HL-60 (cell line): ENCODE data around the gene HAUS1.

Experiments
- CTCF ChIP-seq: IDR thresholded peaks from one replicate; pipeline ENCODE4 v1.5.1; 2011; ENCODE audit warnings: low read length, control low read depth, inconsistent platforms; ENCODE audit not compliant: insufficient read depth
- GABPA ChIP-seq: IDR thresholded peaks from 2 replicates; pipeline ENCODE4 v1.6.1; 2012; ENCODE audit warnings: low read depth
- POLR2AphosphoS5 ChIP-seq: IDR thresholded peaks from 2 replicates; pipeline ENCODE4 v1.6.1; 2012; ENCODE audit warnings: low read depth
- SPI1 ChIP-seq: IDR thresholded peaks from 2 replicates; pipeline ENCODE4 v1.6.1; 2012; ENCODE audit warnings: low read depth, mild to moderate bottlenecking, borderline replicate concordance
- TF ChIP-seq, protein P1 (sequence below): IDR thresholded peaks from 2 replicates; pipeline ENCODE4 v1.6.1; 2012; ENCODE audit warnings: low read depth; ENCODE audit not compliant: insufficient replicate concordance

DNA sequence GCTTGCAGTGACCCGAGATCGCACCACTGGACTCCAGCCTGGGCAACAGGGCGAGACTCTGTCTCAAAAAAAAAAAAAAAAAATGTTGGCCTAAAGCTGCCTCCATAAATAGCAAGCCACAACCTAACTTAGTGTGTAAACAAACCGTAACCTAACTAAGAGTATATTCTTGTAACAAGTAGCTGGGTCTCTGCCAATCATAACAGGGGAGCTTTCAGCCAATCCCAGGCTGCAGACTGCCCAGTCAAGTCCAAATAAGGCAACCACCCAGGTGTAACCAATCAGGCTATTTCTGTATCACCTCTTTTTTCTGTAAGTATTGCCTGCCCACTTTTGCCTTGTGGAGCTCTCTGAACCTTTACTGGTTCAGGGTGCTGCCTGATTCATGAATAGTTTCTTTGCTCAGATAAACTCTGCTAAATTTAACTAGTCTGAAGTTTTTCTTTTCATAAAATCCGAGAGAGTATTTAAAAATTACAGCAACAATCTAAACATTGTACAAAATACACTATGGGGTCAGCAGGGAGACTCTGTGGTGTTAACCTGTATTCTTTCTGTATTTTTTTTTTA lies 36.7 kb upstream of the HAUS1 start:
- TF ChIP-seq CTCF (no peak), POLR2AphosphoS5 (no peak), SPI1 (no peak), GABPA (no peak)
- TF ChIP-seq, protein P1, sequence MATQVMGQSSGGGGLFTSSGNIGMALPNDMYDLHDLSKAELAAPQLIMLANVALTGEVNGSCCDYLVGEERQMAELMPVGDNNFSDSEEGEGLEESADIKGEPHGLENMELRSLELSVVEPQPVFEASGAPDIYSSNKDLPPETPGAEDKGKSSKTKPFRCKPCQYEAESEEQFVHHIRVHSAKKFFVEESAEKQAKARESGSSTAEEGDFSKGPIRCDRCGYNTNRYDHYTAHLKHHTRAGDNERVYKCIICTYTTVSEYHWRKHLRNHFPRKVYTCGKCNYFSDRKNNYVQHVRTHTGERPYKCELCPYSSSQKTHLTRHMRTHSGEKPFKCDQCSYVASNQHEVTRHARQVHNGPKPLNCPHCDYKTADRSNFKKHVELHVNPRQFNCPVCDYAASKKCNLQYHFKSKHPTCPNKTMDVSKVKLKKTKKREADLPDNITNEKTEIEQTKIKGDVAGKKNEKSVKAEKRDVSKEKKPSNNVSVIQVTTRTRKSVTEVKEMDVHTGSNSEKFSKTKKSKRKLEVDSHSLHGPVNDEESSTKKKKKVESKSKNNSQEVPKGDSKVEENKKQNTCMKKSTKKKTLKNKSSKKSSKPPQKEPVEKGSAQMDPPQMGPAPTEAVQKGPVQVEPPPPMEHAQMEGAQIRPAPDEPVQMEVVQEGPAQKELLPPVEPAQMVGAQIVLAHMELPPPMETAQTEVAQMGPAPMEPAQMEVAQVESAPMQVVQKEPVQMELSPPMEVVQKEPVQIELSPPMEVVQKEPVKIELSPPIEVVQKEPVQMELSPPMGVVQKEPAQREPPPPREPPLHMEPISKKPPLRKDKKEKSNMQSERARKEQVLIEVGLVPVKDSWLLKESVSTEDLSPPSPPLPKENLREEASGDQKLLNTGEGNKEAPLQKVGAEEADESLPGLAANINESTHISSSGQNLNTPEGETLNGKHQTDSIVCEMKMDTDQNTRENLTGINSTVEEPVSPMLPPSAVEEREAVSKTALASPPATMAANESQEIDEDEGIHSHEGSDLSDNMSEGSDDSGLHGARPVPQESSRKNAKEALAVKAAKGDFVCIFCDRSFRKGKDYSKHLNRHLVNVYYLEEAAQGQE = no peak
